GM12878 (cell line): ENCODE results near the gene MSH4. TPM values are rescaled to one million over a fixed set of nuclear protein-coding genes. Genes with fewer than 3 reads are reported as not detected.
"Not testable (repeated sequence)": the region's sequence is repeated elsewhere in the genome, so short reads cannot be mapped to it uniquely, and the experiment has no call there.

Source experiments
- ATAC-seq: fragments of 200-7000 bp; cut with Tn5 transposase; 3 replicates; pipeline ENCODE4 v1.9.1; 2020; ENCODE audit warnings: mild to moderate bottlenecking, moderate library complexity
- BruUV-seq: library from RNA; stranded (reverse); fragments of 400-500 nt; replicated peaks from 2 replicates; lab custom pipeline; 2021; lab: Mats Ljungman, UMichigan
- CTCF ChIA-PET: fragments of 300-600 bp; sonication (Branson Sonifier 250); formaldehyde crosslinking; extraction: SDS; loops from one replicate; lab custom pipeline; 2021; ENCODE audit warnings: inconsistent platforms; lab: Yijun Ruan, JAX
- POLR2A ChIA-PET: fragments of 350-600 bp; formaldehyde crosslinking; extraction: SDS; loops from one replicate; lab custom pipeline; 2021; ENCODE audit warnings: inconsistent platforms; lab: Charles Lee
- RAD21 ChIA-PET: fragments of 300-600 bp; sonication (Branson Sonifier 250); formaldehyde crosslinking; loops from one replicate; lab custom pipeline; 2023; ENCODE audit warnings: antibody characterized with exemption; ENCODE audit not compliant: unreplicated experiment; lab: Charles Lee
- SMC1A ChIA-PET: fragments of 300-600 bp; sonication (Branson Sonifier 250); formaldehyde crosslinking; loops from one replicate; lab custom pipeline; 2023; ENCODE audit not compliant: unreplicated experiment, uncharacterized antibody; lab: Charles Lee
- DNase-seq: peaks from one replicate; pipeline ENCODE4 v3.0.0-alpha.2; 2011; ENCODE audit warnings: low read depth, low spot score
- FAIRE-seq: peaks from 3 replicates; lab custom pipeline; 2011; peaks lifted over from hg19 to GRCh38; lab: Jason Lieb, UNC
- H2AFZ ChIP-seq: 2 replicates; pipeline ENCODE4 v1.6.0; 2011; ENCODE audit warnings: low read depth, low read length, control low read depth; ENCODE audit not compliant: control insufficient read depth
- H3K27ac ChIP-seq: 2 replicates; pipeline ENCODE4 v1.5.1; 2011; ENCODE audit warnings: control low read depth; ENCODE audit not compliant: control insufficient read depth, insufficient read depth
- H3K27me3 ChIP-seq, 2 experiments: replicated peaks in 1 of 2; 2 replicates each; pipeline versions ENCODE4 v1.6.0 to v1.6.1; 2011; ENCODE audit warnings: low read length in 1 of 2; ENCODE audit not compliant: control insufficient read depth in 2 of 2, insufficient read depth in 2 of 2
- H3K36me3 ChIP-seq, 2 experiments: 2 replicates each; pipeline ENCODE4 v1.5.1; 2011; ENCODE audit warnings: low read length in 1 of 2; ENCODE audit not compliant: control insufficient read depth in 2 of 2, insufficient read depth in 2 of 2
- H3K4me1 ChIP-seq: 2 replicates; pipeline ENCODE4 v1.6.1; 2011; ENCODE audit warnings: mild to moderate bottlenecking, low read length, moderate library complexity, mixed read lengths; ENCODE audit not compliant: control insufficient read depth, insufficient read depth
- H3K4me2 ChIP-seq: 2 replicates; pipeline ENCODE4 v1.6.0; 2011; ENCODE audit warnings: control low read depth; ENCODE audit not compliant: control insufficient read depth, insufficient read depth
- H3K4me3 ChIP-seq: fragments of 200-600 bp; sonication (generic); 2 replicates; pipeline ENCODE4 v1.5.1; 2016
- H3K79me2 ChIP-seq: 2 replicates; pipeline ENCODE4 v1.6.0; 2011; ENCODE audit warnings: low read length; ENCODE audit not compliant: control insufficient read depth, insufficient read depth
- H3K9ac ChIP-seq: 2 replicates; pipeline ENCODE4 v1.8.0; 2011; ENCODE audit warnings: low read length, control low read depth, mixed read lengths; ENCODE audit not compliant: control insufficient read depth, insufficient read depth
- H3K9me3 ChIP-seq: replicated peaks from 3 replicates; pipeline ENCODE4 v1.5.1; 2011; ENCODE audit warnings: mild to moderate bottlenecking, low read length; ENCODE audit not compliant: control insufficient read depth, insufficient read depth
- H4K20me1 ChIP-seq: 2 replicates; pipeline ENCODE4 v1.6.0; 2011; ENCODE audit not compliant: control insufficient read depth, insufficient read depth
- ZNF207 ChIP-seq: fragments of 450-650 bp; IDR thresholded peaks from 2 replicates; pipeline ENCODE4 v1.6.1; 2014; ENCODE audit warnings: antibody characterized with exemption, mild to moderate bottlenecking, borderline replicate concordance
- WGBS: methylation state at CpG from one replicate; pipeline ENCODE4 v1.1.6; 2016; ENCODE audit warnings: low lambda C conversion rate; ENCODE audit not compliant: insufficient replicate concordance, insufficient coverage; ENCODE audit errors: missing lambda C conversion rate; 5-methylcytosine and 5-hydroxymethylcytosine counted together
- in situ Hi-C: fragments of 300-500 bp; cut with MboI; formaldehyde crosslinking; loops from 9 replicates; pipeline ENCODE4 v1.14.3; 2018; ENCODE audit warnings: mixed read lengths
- intact Hi-C: fragments of 100-400 bp; cut with micrococcal nuclease; formaldehyde crosslinking; loops from one replicate; pipeline ENCODE4 v1.14.2; 2022; ENCODE audit not compliant: unreplicated experiment
- polyA plus RNA-seq, 11 experiments: library from polyadenylated mRNA; depleted of rRNA in 4 of 11; unstranded in 6 of 11; stranded (reverse) in 5 of 11; fragments of >200 nt; fragmentation: Nextera tagmentation in 4 of 11; fragmentation: Illumina TruSeq in 1 of 11; extraction: Ambion mirVana in 4 of 11; extraction: Trizol in 1 of 11; gene quantifications; 1 replicate in 1 of 11; 2 replicates in 10 of 11; pipeline versions ENCODE4 v1.2.1 to v1.2.3, GENCODE V29; 2011 to 2016; ENCODE audit warnings: inconsistent platforms in 2 of 11, missing spikeins in 2 of 11, low read depth in 1 of 11
- total RNA-seq, 4 experiments: library from RNA; depleted of rRNA in 3 of 4; stranded (reverse); fragments of >200 nt in 3 of 4; fragmentation: Illumina TruSeq in 1 of 4; extraction: Trizol in 1 of 4; gene quantifications; 2 replicates each; pipeline versions ENCODE4 v1.2.1 to v1.2.3, GENCODE V29; 2013 to 2021
- TF ChIP-seq, protein P1 (sequence below): IDR thresholded peaks from 2 replicates; pipeline ENCODE4 v1.6.1; 2012; ENCODE audit warnings: mild to moderate bottlenecking, low read depth, low read length

The MSH4 gene
- total and polyA plus RNA-seq, 10 of the 15 experiments (the other 5 are each of a cell fraction or from before 2014, with no cell fraction given): 0.04 to 0.34 (median 0.09) TPM; not detected in 3

DNA sequence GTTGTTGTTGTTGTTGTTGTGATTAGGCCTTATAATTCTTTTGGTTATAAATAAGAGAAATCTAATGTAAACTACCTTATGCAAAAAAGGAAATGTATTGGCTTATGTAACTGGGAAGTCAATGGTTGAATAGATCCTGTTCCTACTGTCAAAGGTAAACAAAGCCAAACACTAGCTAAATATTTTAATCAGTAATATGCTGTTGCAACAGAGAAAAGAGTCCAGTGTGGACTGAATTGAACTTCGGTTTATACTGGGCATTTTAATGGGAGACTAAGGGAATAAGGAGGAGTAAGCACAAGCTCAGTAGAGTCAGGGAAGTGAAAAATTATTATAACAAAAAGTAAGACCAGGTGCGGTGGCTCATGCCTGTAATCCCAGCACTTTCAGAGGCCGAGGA, 15.4 kb downstream of the MSH4 start:
- in situ Hi-C loops: no loop called here
- RAD21 ChIA-PET: no interaction called here
- WGBS: 71% methylated on average over 3 of the region's 3 CpGs

GRCh38 chr1:75823596-75823995, 26.9 kb downstream of the MSH4 start:
- H2AFZ ChIP-seq, H3K4me3 ChIP-seq, in situ Hi-C loops, SMC1A ChIA-PET, H3K79me2 ChIP-seq, BruUV-seq, FAIRE-seq, ATAC-seq, H4K20me1 ChIP-seq, DNase-seq, intact Hi-C loops, H3K27ac ChIP-seq, POLR2A ChIA-PET, H3K4me1 ChIP-seq, H3K9ac ChIP-seq, CTCF ChIA-PET, H3K36me3 ChIP-seq, H3K9me3 ChIP-seq, H3K4me2 ChIP-seq, RAD21 ChIA-PET, H3K27me3 ChIP-seq: not testable (repeated sequence)
- WGBS: 0% methylated on average over 1 of the region's 1 CpG

More for the DNA sequence above, 15.4 kb downstream of the MSH4 start:
- Histone ChIP-seq H3K79me2 (no peaks in the 10 kb centered on the region), H3K4me1 (no peaks in the 10 kb centered on the region), H3K36me3 (no peaks in the 10 kb centered on the region), H3K9me3 (no peaks in the 10 kb centered on the region), H3K4me3 (no peak overlapping the region), H2AFZ (no peak overlapping the region), H3K27ac (no peak overlapping the region), H3K27me3 (no peaks in the 10 kb centered on the region), H3K9ac (no peak overlapping the region), H4K20me1 (no peaks in the 10 kb centered on the region), H3K4me2 (no peak overlapping the region)
- no TSS peak for BruUV-seq
- CTCF ChIA-PET: no interaction called here
- POLR2A ChIA-PET: no interaction called here
- DNase-seq: no peak
- TF ChIP-seq ZNF207: no peak
- TF ChIP-seq, protein P1, sequence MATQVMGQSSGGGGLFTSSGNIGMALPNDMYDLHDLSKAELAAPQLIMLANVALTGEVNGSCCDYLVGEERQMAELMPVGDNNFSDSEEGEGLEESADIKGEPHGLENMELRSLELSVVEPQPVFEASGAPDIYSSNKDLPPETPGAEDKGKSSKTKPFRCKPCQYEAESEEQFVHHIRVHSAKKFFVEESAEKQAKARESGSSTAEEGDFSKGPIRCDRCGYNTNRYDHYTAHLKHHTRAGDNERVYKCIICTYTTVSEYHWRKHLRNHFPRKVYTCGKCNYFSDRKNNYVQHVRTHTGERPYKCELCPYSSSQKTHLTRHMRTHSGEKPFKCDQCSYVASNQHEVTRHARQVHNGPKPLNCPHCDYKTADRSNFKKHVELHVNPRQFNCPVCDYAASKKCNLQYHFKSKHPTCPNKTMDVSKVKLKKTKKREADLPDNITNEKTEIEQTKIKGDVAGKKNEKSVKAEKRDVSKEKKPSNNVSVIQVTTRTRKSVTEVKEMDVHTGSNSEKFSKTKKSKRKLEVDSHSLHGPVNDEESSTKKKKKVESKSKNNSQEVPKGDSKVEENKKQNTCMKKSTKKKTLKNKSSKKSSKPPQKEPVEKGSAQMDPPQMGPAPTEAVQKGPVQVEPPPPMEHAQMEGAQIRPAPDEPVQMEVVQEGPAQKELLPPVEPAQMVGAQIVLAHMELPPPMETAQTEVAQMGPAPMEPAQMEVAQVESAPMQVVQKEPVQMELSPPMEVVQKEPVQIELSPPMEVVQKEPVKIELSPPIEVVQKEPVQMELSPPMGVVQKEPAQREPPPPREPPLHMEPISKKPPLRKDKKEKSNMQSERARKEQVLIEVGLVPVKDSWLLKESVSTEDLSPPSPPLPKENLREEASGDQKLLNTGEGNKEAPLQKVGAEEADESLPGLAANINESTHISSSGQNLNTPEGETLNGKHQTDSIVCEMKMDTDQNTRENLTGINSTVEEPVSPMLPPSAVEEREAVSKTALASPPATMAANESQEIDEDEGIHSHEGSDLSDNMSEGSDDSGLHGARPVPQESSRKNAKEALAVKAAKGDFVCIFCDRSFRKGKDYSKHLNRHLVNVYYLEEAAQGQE: no peak
- FAIRE-seq: no peak
- intact Hi-C loops: loop anchor here (5.0 kb wide), 1 partner anchor 140 kb away; no protein-coding TSS in a partner anchor
- SMC1A ChIA-PET: no interaction called here
- ATAC-seq: no peak
